HCEC 1CT (cell line): Measurements from ENCODE around the gene FMN2.
"Not testable (repeated sequence)": the region's sequence is repeated elsewhere in the genome, so short reads cannot be mapped to it uniquely, and the experiment has no call there.

Experiments used
- DNase-seq: peaks from one replicate; pipeline ENCODE4 v3.0.0-alpha.2; 2017

The FMN2 gene

DNA sequence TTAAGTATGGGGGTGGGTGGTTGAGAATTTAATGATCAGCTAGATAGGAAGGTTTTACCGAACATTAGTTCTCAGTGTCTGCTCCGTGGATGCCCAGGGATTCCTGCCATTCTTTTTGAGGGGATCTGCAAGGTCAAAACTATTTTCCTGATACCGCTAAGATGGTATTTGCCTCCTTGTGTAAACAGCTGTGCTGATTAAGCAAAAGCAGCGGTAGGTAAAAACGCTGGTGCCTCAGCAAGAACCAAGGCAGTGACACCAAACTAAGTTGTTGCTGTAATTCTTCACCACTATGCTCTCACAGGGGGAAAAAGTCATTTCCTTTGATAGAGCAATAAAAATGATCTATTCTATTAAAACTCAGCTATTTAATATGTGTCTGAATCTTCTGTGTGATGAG lies 229.0 kb downstream of the FMN2 start:
- DNase-seq: no peak

DNA sequence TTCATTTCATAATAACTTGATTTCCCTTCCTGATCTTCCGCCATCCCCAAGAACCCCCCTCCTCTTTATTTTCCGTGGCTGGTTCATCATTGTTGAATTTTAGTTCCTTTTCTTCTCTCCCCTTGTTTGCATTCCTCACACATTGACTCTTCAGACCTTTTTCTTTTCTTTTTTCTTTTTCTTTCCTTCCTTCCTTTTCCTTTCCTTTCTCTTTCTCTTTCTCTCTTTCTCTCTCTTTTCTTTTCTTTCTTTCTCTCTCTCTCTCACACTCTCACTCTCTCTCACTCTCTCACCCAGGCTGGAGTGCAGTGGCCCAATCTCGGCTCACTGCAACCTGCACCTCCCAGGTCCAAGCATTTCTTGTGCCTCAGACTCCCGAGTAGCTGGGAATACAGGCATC lies 231.3 kb downstream of the FMN2 start:
- no peak for DNase-seq

DNA sequence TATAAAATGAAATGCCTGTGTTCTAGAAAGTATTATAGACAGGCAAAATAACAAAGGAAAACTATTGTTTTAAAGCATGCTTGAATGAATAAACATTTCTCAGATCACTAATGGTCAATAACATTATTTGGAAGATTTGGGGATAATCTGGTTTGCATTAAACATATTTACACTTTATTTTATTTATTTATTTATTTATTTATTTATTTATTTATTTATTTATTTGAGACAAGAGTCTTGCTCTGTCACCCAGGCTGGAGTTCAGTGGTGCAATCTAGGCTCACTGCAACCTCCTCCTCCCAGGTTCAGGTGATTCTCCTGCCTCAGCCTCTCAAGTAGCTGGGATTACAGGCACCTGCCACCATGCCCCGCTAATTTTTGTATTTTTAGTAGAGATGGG lies 236.7 kb downstream of the FMN2 start:
- DNase-seq: not testable (repeated sequence)

DNA sequence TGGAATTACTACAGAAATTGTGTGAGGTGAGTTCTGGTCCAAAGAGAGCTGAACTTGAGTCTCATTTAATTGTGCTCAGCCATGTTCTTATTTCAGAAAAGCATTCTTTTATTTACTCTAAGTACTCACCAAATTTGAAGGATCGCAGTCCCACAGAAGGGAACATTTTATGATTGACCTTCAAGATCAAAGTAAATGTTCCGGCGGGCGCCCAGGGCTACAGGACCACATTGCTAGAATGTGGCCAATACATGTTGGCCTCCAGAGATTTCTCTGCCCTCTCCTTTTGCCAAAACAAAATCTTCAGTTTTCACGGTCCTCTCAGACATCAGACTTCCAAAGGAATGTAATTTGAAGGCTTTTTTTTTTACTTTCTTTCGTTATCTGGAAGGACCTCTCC lies 237.8 kb downstream of the FMN2 start:
- no peak for DNase-seq

DNA sequence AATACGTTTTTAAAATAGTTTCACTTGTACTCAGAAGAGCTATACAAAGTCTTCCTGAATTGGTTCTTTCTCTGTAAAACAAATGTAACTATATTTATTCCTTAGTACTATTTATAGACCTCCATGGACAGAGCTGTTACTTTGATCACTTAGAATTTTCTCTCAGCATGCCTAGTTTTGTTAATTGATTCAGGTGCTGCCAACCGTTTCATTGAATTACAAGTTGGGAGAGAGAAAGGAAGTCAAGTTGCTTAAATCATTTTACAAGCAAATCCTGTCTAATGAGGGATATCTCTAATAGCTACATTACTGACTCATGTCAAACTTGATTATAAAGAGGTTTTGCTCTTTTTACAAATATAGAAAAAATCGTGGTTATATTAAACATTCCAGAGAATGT lies 241.0 kb downstream of the FMN2 start:
- no peak for DNase-seq

DNA sequence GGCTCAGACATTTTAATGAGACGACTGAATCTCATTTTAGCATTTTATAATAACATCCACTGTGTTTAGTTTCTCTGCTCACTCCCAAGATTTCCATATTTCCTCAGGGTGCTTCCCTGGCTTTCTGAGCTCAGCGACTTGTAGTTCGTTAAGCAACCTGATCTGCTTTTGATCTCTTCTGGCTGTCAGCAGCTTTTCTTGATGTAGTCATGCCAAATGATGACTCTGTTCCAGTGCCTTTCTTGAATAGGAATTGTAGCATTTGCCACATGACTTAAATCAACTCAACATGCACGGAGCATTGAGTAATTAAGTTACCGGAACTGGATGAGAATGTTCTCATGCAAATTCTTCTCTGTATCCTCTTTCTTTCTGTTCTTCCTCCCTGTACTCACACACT lies 246.1 kb downstream of the FMN2 start:
- peak; percentile 93 for DNase-seq

DNA sequence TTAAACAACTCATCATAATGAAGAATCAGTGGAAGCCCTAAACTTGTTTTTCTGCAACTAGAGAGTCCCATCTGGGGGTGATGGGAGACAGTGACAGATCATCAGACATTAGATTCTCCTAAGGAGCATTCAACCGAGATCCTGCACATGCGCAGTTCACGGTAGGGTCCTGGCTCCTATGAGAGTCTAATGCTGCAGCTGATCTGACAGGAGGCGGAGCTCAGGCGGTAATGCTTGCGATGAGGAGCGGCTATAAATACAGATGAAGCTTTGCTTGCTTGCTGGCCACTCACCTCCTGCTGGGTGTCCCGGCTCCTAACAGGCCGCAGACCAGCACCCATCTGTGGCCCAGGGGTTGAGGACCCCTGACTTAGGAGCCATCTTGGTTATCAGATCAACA lies 247.2 kb downstream of the FMN2 start:
- DNase-seq: no peak

DNA sequence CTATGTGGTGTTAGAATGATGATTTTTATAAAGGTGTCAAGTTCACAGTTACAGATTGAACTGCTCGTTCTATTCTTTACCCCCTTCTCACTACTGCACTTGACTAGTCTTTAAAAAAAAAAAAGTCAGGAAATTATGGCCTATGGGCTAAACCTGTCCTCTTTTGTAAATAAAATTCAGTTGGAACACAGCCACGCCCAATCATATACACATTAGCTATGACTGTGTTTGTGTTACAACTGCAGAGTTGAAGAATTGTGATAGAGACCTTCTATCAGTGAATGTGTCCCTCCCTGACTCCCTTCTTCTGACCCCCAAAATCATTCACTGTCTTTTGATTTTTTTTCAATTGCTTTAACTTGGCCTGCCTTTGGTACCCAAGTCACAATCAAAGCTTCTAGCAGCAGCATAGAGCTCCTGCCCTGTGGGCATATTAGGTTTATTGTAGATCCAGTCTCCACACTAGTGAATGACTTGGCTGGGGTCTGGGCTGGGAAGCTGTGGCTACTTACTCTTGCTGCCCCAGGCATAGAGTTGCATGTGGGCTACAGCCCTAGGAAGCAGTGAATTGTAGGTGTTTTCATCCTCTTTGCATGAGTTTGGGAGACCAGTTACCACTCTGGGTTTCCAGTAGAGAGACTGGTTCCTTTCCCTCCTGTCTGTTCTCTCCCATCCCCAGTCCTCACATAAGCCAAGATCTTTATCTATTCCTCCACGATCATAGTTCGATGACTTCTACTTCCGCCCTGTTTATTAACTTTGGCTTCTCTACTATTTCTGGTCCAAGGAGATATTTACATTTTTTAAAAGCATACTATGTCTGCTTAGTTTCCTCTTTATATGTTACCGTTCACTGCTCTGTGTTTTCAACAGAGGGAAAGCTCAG lies 249.9 kb downstream of the FMN2 start:
- DNase-seq: no peak

DNA sequence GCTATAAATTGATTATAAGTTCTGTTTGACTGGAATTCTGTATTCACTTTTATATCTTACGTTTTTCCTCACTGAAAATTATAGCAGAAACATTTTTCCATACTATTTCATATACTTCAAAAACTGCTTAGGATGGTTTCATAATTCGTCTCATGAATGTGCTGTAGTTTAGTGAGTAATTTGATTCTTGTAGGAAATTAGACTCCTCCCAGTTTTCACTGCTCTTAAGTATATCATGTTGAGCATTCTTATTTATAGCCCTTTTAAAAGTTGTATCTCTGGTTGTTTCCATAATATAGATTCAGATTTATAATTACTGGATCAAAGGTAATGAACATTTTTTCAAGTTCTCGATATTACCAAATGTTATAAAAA lies 250.6 kb downstream of the FMN2 start:
- DNase-seq: peak; percentile 59

DNA sequence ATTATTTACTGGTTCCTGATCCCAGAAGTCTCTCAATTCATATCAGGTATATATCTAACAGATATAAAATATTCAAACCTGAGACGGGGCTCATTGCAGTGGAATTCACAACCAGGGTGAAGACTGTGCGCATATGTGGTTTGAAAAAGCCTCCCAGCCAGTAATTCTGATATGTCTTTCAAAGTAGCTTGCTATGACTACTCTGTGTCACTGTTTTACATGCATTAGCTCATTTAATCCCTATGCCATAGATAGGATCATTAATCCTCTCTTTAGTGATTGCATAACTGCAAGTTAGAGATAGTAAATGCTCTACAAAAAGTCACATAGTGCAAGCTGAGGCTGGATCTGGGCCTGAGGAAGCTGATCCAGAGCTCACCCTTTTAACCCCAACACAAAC lies 251.4 kb downstream of the FMN2 start:
- no peak for DNase-seq

DNA sequence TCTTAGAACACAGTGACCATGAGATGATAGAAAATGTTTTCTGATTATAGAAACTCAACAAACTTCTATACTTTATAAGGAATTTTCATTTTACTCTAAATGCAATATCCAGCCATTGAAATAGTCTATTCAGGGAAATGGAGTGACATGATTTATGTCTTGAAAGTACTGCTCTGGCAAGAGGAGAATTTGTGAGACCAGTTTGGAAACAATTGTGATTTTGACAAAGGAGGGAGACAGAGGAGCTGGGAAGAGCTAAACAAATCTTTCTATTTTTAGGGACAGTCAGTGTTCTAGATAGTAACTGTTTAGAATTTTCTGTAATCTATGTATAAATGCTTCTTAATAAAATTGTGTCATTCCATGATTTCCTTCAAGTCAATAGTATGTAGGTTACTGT lies 252.3 kb downstream of the FMN2 start:
- DNase-seq: no peak

DNA sequence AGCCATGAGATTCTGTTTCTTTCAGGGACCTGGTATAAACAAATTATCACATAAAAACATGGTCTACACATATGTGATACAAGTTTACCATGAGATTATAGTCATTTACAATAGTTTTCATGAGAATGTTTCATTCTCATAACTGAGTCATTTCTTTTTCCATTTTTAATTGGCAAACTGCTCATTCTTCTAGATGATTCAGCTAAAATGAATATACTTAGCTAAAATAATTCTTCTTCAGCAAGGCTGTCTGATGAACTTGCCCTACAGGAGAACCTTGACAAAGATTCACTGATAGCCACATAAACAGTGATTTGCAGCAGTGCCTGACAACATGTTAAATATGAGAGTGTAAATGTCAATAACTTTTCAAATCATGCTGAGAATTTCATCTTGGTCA lies 253.2 kb downstream of the FMN2 start:
- DNase-seq: peak; percentile 62

DNA sequence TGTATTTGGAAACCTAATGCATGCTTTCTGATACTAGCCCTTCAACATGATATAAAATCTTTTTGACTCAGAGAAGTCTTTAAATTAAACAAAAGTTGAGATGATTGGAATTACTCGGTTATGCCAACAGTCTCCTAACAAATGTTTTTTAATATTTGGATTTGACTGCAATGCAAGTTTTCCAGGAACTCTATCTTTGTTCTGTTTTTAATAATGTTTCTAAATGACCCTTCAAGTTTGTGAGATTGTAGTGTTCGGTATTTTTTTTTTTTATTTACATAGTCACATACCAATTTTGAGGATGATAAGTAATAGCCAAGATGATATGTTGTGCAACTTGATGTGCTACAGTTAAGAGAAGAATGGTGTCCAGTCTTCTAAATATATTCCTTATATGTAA lies 258.0 kb downstream of the FMN2 start:
- DNase-seq: no peak

DNA sequence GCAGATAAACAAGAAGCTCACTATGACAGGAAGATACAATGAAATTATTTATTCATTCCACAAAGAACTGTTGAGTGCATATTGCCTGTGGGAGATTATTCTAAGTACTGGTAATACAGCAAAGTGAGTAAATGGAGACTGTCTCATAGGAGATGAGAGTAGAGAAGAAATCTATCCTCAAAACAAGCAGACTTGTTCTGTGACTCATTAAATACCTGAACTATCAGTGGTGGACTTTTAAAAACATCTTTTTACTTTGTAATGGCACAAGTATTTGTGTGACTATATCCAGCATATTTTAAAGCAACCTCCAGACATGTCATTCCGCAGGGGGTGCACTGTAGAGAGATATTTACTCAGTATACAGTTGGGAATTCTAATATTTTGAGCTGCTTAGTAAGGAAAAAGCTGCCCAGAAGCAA lies 259.2 kb downstream of the FMN2 start:
- DNase-seq: peak; percentile 91

DNA sequence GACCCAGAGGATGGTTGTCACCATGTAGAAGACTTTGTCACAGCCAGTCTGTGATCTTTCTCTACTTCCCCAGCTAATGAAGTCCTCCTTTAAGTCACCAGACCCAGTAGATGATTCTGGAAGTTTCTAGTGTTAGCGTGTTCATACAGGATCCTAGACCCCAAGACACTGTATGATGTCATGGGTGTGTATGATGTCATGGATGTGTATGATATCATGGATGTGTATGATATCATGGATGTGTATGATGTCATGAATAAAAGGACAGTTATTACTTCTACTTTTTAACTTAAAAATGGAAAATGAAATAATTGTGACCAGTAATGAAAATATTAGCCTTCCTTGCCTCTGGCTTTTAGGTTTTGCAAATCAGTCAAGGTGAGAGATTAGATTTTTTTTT lies 260.0 kb downstream of the FMN2 start:
- no peak for DNase-seq

DNA sequence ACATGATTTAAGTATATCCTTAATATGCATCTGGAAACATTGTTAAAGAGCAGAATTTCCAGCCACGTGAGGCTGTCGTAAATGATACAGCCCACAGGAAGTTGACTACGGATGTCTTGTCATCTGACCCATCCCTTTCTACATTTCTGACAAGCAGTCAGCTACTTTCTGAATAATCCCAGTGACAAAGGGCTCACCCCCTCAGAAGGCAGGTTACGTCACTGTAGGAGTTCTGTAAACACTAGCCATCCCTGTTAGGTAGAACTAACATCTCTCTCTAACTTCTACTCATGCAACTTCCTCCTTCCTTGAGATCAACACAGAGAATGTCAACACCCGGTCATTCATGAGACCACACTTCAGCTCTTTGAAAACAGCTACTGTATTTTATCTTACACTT lies 261.1 kb downstream of the FMN2 start:
- peak; percentile 84 for DNase-seq

DNA sequence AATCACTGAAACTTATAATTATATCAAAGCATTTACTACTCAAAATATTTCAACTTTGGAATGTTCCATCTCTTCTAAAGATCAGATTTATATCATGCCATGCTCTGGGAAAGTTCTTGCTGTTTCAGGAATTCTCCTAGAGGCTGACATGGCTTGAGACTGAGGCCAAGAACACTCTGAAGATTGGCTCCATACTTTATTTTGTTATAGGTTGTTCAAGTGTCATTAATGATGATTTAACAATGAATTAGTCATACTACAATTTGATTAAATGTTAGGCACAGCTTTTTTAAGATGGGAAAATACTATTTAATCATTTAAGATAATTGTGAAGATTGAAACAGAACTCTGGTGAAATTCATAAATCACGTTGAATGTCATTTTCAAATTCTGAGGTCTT lies 264.9 kb downstream of the FMN2 start:
- DNase-seq: no peak

DNA sequence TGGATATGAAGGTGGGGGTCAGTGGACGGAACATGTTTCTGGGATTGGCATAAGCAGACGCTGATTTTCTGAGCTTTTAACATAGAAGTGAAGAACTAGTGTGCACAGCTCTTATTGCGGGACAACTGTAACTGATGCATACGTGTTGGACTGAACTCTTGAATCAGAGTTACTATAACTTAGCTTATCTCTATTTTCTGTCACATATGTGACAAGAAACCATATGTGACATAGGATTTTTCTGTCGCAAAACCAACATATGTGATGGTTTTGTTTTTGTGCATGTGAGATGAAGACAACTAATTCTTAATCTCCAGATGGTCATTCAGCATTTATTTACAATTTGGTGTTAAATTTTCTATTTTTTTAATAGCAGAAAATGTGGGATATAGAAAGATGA lies 270.4 kb downstream of the FMN2 start:
- no peak for DNase-seq

DNA sequence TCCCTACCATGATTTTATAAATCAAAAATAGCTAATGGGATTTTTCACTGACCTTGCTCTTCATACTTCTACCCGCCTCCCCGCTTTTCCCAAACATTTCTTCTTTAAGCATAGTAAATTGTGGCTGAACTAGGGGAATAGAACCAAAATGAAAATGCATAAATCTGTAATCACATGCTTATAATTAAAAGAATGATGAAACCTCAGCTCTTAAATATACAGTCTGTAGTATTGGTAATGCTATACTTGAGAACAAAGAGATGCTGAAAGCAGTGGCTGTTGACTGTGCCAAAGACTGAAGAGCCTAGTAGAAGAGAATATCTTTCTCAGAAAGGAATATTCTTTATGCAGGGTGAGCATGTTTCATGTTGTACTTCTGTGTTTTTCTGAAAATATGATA lies 271.1 kb downstream of the FMN2 start:
- no peak for DNase-seq

DNA sequence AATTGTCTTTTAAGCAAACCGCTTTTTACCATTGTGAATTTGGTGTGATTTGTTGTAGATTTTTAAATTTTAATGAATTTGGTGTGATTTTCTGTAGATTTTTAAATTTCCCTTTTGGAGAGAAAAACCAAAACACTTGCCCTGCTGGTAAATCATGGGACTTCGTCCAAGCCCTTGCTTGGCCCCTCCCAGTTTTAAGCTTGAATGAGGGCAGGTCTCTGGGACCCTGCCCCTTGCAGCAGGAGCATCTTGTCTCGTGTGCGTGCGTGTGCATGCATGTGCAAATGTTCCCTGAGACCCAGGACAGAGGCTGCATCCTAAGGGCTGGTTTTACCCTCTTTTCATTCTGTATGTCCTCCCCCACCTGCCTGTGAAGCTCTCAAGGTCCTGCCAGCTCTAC lies 271.6 kb downstream of the FMN2 start:
- DNase-seq: no peak

DNA sequence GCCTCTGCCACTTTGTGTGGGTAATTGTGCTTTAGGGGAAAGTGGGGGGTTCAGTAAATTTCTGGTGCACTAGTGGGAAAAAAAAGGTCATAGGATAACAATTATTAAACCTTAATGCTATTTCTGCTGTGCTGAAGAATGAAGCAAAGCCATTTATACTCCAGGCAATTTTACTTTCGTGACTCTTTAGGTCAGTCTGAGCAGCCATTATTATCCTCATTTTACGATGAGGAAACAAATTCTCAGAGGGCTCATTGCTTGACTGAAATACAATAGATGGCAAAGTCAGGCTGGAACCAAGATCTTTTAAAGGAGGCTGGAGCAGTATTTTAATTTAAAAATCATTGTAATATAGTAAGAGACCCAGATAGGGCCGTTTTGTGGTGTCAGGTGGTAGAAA lies 272.2 kb downstream of the FMN2 start:
- DNase-seq: no peak

DNA sequence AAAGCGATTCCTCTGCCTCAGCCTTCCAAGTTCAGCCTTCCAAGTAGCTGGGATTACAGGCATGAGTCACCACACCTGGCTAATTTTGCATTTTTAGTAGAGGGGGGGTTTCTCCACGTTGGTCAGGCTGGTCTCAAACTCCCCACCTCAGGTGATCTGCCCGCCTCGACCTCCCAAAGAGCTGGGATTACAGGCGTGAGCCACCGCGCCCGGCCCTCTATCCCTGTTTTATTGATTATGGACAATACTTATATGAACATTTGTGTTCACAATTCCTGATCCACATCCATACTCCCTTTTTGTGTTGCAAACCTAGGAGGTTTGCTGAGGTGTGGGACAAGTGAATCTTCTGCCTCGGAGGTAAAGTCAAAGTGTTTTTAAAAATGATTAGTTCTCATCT lies 275.0 kb downstream of the FMN2 start:
- no peak for DNase-seq

DNA sequence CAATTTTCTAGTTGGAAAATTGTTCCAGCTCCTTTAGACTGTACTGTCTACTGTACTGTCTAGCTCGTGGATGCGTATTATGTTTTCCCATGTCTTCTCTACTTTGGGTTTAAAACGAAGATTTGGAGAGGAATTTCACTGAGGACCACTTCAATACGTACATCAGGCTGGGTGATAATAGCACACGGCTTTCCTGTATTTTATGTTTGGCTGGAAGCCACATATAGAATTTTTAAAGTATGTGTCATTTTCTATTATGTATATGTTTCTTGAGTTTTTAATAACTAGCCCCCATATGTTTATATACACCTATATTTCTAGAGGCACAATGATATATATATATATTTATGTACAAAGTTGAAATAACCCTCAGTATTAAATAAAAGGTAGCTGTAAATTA lies 293.9 kb downstream of the FMN2 start:
- DNase-seq: no peak

DNA sequence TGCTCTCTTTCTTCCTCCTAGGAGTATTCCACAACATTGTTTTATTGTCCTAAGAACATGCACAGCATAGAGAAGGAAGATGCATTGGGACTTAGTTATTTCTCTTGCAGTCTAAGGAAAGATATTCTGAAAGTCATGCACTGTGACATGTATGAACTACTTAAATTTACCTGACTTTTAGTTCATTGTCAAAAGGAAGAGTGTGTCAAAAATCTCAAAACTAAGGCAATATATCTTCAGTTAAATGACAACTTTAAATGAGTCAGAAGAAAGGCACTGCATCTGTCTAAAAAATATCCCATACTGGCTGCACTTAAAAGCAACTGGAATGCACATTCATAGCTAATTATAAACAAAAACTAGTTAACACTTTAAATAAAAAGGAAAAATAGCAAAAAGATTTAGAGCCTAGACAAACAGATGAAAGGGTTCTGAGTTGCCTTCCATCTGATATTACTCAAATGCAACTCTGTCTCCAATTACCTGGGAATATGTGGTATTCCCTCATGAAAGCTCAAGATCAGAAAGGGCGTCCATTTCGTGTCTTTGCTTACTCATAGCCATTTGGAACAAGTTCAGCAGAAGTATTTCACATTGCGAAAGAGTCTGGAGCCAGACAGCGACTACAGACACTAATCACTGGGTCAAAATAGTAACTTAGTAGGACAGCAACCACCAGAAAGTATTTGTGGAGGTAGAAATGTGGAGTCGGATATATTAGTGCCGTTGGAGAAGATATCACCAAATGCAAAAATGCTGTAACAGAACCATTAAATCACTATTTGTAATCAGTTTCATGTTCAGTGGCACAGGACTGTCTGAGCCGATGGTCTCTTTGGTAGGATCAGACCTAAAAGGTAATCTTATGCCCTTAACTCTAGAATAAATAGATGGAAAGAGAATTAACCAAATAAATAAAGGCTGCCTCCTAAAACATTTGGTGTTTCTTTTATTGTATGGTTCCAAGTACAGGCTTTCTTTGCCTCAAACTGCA lies 294.6 kb downstream of the FMN2 start:
- DNase-seq: peak; percentile 90
